Glutamatergic neuron (in vitro differentiated cells): ENCODE measurements around the gene RASEF. TPM values are rescaled to one million over a fixed set of nuclear protein-coding genes. Genes with fewer than 3 reads are reported as not detected.

Experiments
- DNase-seq: peaks from one replicate; pipeline ENCODE4 v3.0.0; 2022
- H3K27ac Mint-ChIP-seq: one replicate; pipeline ENCODE4 v1.8.0; 2020; ENCODE audit warnings: mild to moderate bottlenecking, mixed read lengths, inconsistent platforms; ENCODE audit not compliant: unreplicated experiment
- H3K27me3 Mint-ChIP-seq: one replicate; pipeline ENCODE4 v1.8.0; 2020; ENCODE audit warnings: mild to moderate bottlenecking, moderate library complexity, mixed read lengths, inconsistent platforms; ENCODE audit not compliant: unreplicated experiment
- H3K36me3 Mint-ChIP-seq: one replicate; pipeline ENCODE4 v1.8.0; 2020; ENCODE audit warnings: mild to moderate bottlenecking, mixed read lengths, inconsistent platforms; ENCODE audit not compliant: unreplicated experiment
- H3K4me1 Mint-ChIP-seq: one replicate; pipeline ENCODE4 v1.8.0; 2020; ENCODE audit warnings: mild to moderate bottlenecking, low read depth, mixed read lengths, inconsistent platforms; ENCODE audit not compliant: unreplicated experiment
- H3K4me3 Mint-ChIP-seq: one replicate; pipeline ENCODE4 v1.8.0; 2020; ENCODE audit warnings: mild to moderate bottlenecking, mixed read lengths, inconsistent platforms; ENCODE audit not compliant: unreplicated experiment
- H3K9me3 Mint-ChIP-seq: one replicate; pipeline ENCODE4 v1.8.0; 2020; ENCODE audit warnings: mild to moderate bottlenecking, moderate library complexity, mixed read lengths, inconsistent platforms; ENCODE audit not compliant: unreplicated experiment
- total RNA-seq: library from RNA; stranded (reverse); fragmentation: NEBNext Ultra II Directional; extraction: Animal tissue kit (Norgen Biotek cat#: 25700); gene quantifications from one replicate; pipeline ENCODE4 v1.2.1, GENCODE V29; 2021; ENCODE audit not compliant: unreplicated experiment
- TF ChIP-seq, protein P1 (sequence below): fragments of 200-600 bp; sonication (generic); IDR thresholded peaks from one replicate; pipeline ENCODE4 v1.5.0; 2021; ENCODE audit not compliant: partially characterized antibody, unreplicated experiment

The RASEF gene
- total RNA-seq, 1 donor from 2014 or later, result 0.25 TPM

- Mint-ChIP-seq H3K4me1 (no peaks in the 10 kb centered on the region), H3K27ac (no peak overlapping the region), H3K4me3 (no peak overlapping the region), H3K36me3 (no peaks in the 10 kb centered on the region), H3K9me3 (no peaks in the 10 kb centered on the region), H3K27me3 (no peaks in the 10 kb centered on the region)
- TF ChIP-seq, protein P1, sequence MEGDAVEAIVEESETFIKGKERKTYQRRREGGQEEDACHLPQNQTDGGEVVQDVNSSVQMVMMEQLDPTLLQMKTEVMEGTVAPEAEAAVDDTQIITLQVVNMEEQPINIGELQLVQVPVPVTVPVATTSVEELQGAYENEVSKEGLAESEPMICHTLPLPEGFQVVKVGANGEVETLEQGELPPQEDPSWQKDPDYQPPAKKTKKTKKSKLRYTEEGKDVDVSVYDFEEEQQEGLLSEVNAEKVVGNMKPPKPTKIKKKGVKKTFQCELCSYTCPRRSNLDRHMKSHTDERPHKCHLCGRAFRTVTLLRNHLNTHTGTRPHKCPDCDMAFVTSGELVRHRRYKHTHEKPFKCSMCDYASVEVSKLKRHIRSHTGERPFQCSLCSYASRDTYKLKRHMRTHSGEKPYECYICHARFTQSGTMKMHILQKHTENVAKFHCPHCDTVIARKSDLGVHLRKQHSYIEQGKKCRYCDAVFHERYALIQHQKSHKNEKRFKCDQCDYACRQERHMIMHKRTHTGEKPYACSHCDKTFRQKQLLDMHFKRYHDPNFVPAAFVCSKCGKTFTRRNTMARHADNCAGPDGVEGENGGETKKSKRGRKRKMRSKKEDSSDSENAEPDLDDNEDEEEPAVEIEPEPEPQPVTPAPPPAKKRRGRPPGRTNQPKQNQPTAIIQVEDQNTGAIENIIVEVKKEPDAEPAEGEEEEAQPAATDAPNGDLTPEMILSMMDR, result no peak
- no peak for DNase-seq
These were observed 60.6 kb downstream of the RASEF start for GRCh38 chr9:83002329-83002728.

GRCh38 chr9:83000765-83001164, 62.2 kb downstream of the RASEF start:
- Mint-ChIP-seq H3K4me1 (no peaks in the 10 kb centered on the region), H3K9me3 (no peaks in the 10 kb centered on the region), H3K4me3 (no peak overlapping the region), H3K27ac (no peak overlapping the region), H3K36me3 (no peaks in the 10 kb centered on the region), H3K27me3 (no peaks in the 10 kb centered on the region)
- no peak for DNase-seq
- TF ChIP-seq, protein P1, result no peak

- H3K27me3 Mint-ChIP-seq, result no peaks in the 10 kb centered on the region
- H3K4me3 Mint-ChIP-seq, result no peak overlapping the region
- no peak for DNase-seq
- H3K27ac Mint-ChIP-seq, result no peak overlapping the region
- no peaks in the 10 kb centered on the region for H3K4me1 Mint-ChIP-seq
- TF ChIP-seq, protein P1, result no peak
- no peaks in the 10 kb centered on the region for H3K36me3 Mint-ChIP-seq
- H3K9me3 Mint-ChIP-seq, result no peaks in the 10 kb centered on the region
These were observed 64.5 kb downstream of the RASEF start for GRCh38 chr9:82998409-82998808.

GRCh38 chr9:82997476-82998140, 65.3 kb downstream of the RASEF start:
- H3K9me3 Mint-ChIP-seq, result no peaks in the 10 kb centered on the region
- no peak overlapping the region for H3K27ac Mint-ChIP-seq
- H3K27me3 Mint-ChIP-seq, result no peaks in the 10 kb centered on the region
- no peaks in the 10 kb centered on the region for H3K36me3 Mint-ChIP-seq
- H3K4me1 Mint-ChIP-seq, result no peaks in the 10 kb centered on the region
- H3K4me3 Mint-ChIP-seq, result no peak overlapping the region
- TF ChIP-seq, protein P1, result no peak
- no peak for DNase-seq

DNA sequence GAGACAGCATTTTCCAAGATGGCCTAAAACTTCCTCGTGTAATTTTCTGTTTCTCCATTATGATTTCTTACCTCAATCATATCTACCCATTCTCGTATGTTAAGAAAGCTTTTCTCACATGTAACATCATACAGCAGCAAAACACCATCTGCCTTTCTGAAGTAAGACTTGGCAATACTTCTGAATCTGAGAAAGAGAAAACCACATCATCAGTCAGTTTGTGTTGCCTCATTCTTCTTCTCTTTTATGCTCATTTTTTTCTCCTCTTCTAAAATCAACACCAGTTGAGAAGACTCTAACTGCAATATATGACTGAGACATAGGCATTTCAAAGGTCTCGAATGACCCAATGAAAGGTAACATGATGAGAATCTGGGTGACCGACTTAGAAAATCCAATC, 66.0 kb downstream of the RASEF start:
- no peaks in the 10 kb centered on the region for H3K4me1 Mint-ChIP-seq
- H3K36me3 Mint-ChIP-seq, result no peaks in the 10 kb centered on the region
- no peaks in the 10 kb centered on the region for H3K27me3 Mint-ChIP-seq
- TF ChIP-seq, protein P1, result no peak
- no peak overlapping the region for H3K27ac Mint-ChIP-seq
- H3K9me3 Mint-ChIP-seq, result no peaks in the 10 kb centered on the region
- no peak for DNase-seq
- no peak overlapping the region for H3K4me3 Mint-ChIP-seq
